ENCODE measurements around the gene CNPY2. TPM values are rescaled to one million over a fixed set of nuclear protein-coding genes. Genes with fewer than 3 reads are reported as not detected.
"Not testable (repeated sequence)": the region's sequence is repeated elsewhere in the genome, so short reads cannot be mapped to it uniquely, and the experiment has no call there.

CNPY2 gene
- total RNA-seq, 1 donor from 2014 or later: 69.2 TPM

GRCh38 chr12:56298828-56299227, 17.0 kb downstream of the CNPY2 start:
- DNase-seq (ENCODE audit: low read depth in 2 of 2): peak in 1 of 2 donors; percentile 8

- no peak for DNase-seq (ENCODE audit: low read depth in 2 of 2)
Observed at GRCh38 chr12:56297400-56297799, 18.4 kb downstream of the CNPY2 start.

GRCh38 chr12:56296295-56296694, 19.5 kb downstream of the CNPY2 start:
- no peak for DNase-seq (ENCODE audit: low read depth in 2 of 2)

- no peak for DNase-seq (ENCODE audit: low read depth in 2 of 2)
Observed at GRCh38 chr12:56293795-56294194, 22.0 kb downstream of the CNPY2 start.

GRCh38 chr12:56288705-56289387, 26.9 kb downstream of the CNPY2 start:
- DNase-seq (ENCODE audit: low read depth in 2 of 2): no peak

GRCh38 chr12:56286044-56286830, 29.6 kb downstream of the CNPY2 start:
- peak in 1 of 2 donors; percentile 43 for DNase-seq (ENCODE audit: low read depth in 2 of 2)

- DNase-seq (ENCODE audit: low read depth in 2 of 2): not testable (repeated sequence)
Observed at GRCh38 chr12:56284263-56284662, 31.5 kb downstream of the CNPY2 start.

GRCh38 chr12:56282579-56282978, 33.2 kb downstream of the CNPY2 start:
- DNase-seq (ENCODE audit: low read depth in 2 of 2): no peak

- no peak for DNase-seq (ENCODE audit: low read depth in 2 of 2)
Observed at GRCh38 chr12:56282030-56282429, 33.8 kb downstream of the CNPY2 start.

GRCh38 chr12:56280849-56281248, 34.9 kb downstream of the CNPY2 start:
- DNase-seq (ENCODE audit: low read depth in 2 of 2): no peak

GRCh38 chr12:56278905-56279304, 36.9 kb downstream of the CNPY2 start:
- no peak for DNase-seq (ENCODE audit: low read depth in 2 of 2)

GRCh38 chr12:56274299-56274698, 41.5 kb downstream of the CNPY2 start:
- DNase-seq (ENCODE audit: low read depth in 2 of 2): no peak

- not testable (repeated sequence) for DNase-seq (ENCODE audit: low read depth in 2 of 2)
Observed at GRCh38 chr12:56272468-56272867, 43.3 kb downstream of the CNPY2 start.

- DNase-seq (ENCODE audit: low read depth in 2 of 2): peak in 1 of 2 donors; percentile 44
Observed at GRCh38 chr12:56271031-56271430, 44.8 kb downstream of the CNPY2 start.

GRCh38 chr12:56267443-56268071, 48.2 kb downstream of the CNPY2 start:
- no peak for DNase-seq (ENCODE audit: low read depth in 2 of 2)

- DNase-seq (ENCODE audit: low read depth in 2 of 2): peak; percentile 85 to 88
Observed at GRCh38 chr12:56266693-56267442, 48.9 kb downstream of the CNPY2 start, which contains the start of gene COQ10A. Gene COQ10A, plus strand, starts transcription at chr12:56266942. Its CDS starts 177 bp downstream, at chr12:56267119.

- not testable (repeated sequence) for DNase-seq (ENCODE audit: low read depth in 2 of 2)
Observed at GRCh38 chr12:56266068-56266692, 49.6 kb downstream of the CNPY2 start.

- not testable (repeated sequence) for DNase-seq (ENCODE audit: low read depth in 2 of 2)
Observed at GRCh38 chr12:56262955-56263354, 52.8 kb downstream of the CNPY2 start.

GRCh38 chr12:56261503-56262232, 54.1 kb downstream of the CNPY2 start:
- peak in 1 of 2 donors; percentile 37 for DNase-seq (ENCODE audit: low read depth in 2 of 2)

- no peak for DNase-seq (ENCODE audit: low read depth in 2 of 2)
Observed at GRCh38 chr12:56260921-56261320, 54.9 kb downstream of the CNPY2 start.
